HEK293T (cell line): Measurements from ENCODE around the gene ZDHHC14.

Experiments used
- CTCF ChIA-PET: fragments of 350-600 bp; formaldehyde crosslinking; extraction: SDS; loops from one replicate; lab custom pipeline; 2021; ENCODE audit warnings: antibody characterized with exemption, inconsistent platforms; lab: Yijun Ruan, JAX
- POLR2A ChIA-PET: fragments of 350-600 bp; formaldehyde crosslinking; extraction: SDS; loops from one replicate; lab custom pipeline; 2020; ENCODE audit warnings: antibody characterized with exemption, inconsistent platforms; lab: Yijun Ruan, JAX
- DNase-seq: peaks from one replicate; pipeline ENCODE4 v3.0.0; 2012; ENCODE audit warnings: mixed read lengths; ENCODE audit errors: extremely low spot score
- ARNT ChIP-seq: fragments of 450-650 bp; IDR thresholded peaks from 2 replicates; pipeline ENCODE4 v1.6.1; 2017; ENCODE audit warnings: mild to moderate bottlenecking
- BHLHE40 ChIP-seq: fragments of 450-650 bp; IDR thresholded peaks from 2 replicates; pipeline ENCODE4 v1.6.1; 2016; ENCODE audit warnings: mild to moderate bottlenecking, moderate library complexity, borderline replicate concordance
- CTBP1 ChIP-seq: fragments of 450-650 bp; IDR thresholded peaks from 2 replicates; pipeline ENCODE4 v1.6.1; 2016; ENCODE audit warnings: borderline replicate concordance
- ELF4 ChIP-seq: fragments of 450-650 bp; IDR thresholded peaks from 2 replicates; pipeline ENCODE4 v1.6.1; 2017; ENCODE audit warnings: antibody characterized with exemption
- FOXA1 ChIP-seq: fragments of 450-650 bp; IDR thresholded peaks from 2 replicates; pipeline ENCODE4 v1.6.1; 2016; ENCODE audit warnings: mild to moderate bottlenecking
- FOXK2 ChIP-seq: fragments of 450-650 bp; IDR thresholded peaks from 2 replicates; pipeline ENCODE4 v1.6.1; 2016; ENCODE audit warnings: mild to moderate bottlenecking
- FOXM1 ChIP-seq: fragments of 450-650 bp; IDR thresholded peaks from 2 replicates; pipeline ENCODE4 v1.6.1; 2017; ENCODE audit warnings: mild to moderate bottlenecking, borderline replicate concordance
- HDGF ChIP-seq: fragments of 450-650 bp; IDR thresholded peaks from 2 replicates; pipeline ENCODE4 v1.6.1; 2017; ENCODE audit warnings: antibody characterized with exemption, borderline replicate concordance
- L3MBTL2 ChIP-seq: fragments of 450-650 bp; conservative IDR thresholded peaks from 2 replicates; pipeline ENCODE4 v1.6.1; 2016; ENCODE audit warnings: mild to moderate bottlenecking
- LEF1 ChIP-seq: fragments of 450-650 bp; IDR thresholded peaks from 2 replicates; pipeline ENCODE4 v1.6.1; 2017; ENCODE audit warnings: mild to moderate bottlenecking, borderline replicate concordance
- NFRKB ChIP-seq: fragments of 450-650 bp; IDR thresholded peaks from 2 replicates; pipeline ENCODE4 v1.6.1; 2016; ENCODE audit warnings: mild to moderate bottlenecking, moderate library complexity
- SP1 ChIP-seq: fragments of 450-650 bp; IDR thresholded peaks from 2 replicates; pipeline ENCODE4 v1.6.1; 2017
- SUZ12 ChIP-seq: fragments of 450-650 bp; IDR thresholded peaks from 2 replicates; pipeline ENCODE4 v1.6.1; 2016; ENCODE audit warnings: mild to moderate bottlenecking
- TARDBP ChIP-seq: fragments of 450-650 bp; IDR thresholded peaks from 2 replicates; pipeline ENCODE4 v1.6.1; 2016
- ZNF384 ChIP-seq: fragments of 450-650 bp; IDR thresholded peaks from 2 replicates; pipeline ENCODE4 v1.6.1; 2016
- TF ChIP-seq, protein P1 (sequence below): fragments of 450-650 bp; IDR thresholded peaks from 2 replicates; pipeline ENCODE4 v1.6.1; 2016

Gene ZDHHC14

DNA sequence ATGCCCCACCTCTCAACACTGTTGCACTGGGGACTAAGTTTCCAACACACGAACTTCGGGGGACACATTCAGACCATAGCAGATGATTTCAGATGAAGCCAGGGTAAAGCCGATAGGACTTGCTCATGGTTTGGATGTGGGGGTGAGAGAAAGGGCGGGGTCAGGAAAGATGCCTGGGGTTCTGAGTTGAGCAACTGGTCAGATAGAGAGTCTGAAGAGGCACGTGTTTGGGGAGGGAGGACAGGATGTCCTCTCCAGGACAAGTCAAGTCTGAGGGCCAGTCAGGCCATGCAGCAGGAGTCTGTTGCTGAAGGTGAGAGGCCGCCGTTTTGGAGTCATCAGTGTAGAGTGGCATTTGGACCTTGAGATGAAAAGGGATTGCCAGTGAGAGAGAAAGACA lies 244.1 kb downstream of the ZDHHC14 start:
- TF ChIP-seq BHLHE40 (no peak), ELF4 (no peak), ARNT (no peak), FOXK2 (no peak)
- no peak for DNase-seq
- CTCF ChIA-PET: no interaction called here
- POLR2A ChIA-PET: no interaction called here

DNA sequence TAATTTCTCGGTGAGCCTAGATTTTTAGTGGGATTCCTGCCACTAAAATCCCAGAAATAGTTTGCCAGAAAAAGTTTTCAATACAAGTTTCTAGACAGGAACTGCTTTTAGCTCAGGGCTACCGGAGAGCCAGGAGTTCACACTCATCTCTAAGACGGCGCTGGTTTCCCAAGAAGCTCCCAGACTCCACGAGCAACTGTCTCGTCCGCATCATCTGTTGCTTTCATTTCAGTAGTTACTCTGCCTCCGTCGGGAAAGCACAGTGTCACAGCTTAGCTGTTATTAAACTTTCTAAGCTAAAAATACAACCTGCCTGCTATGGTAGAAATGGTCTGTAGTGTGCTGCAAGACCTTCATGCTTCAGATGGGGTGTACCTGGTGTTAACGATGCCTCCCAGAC lies 244.8 kb downstream of the ZDHHC14 start:
- ChIA-PET POLR2A (no interaction called here), CTCF (interaction anchor here (0.6 kb wide), 1 partner anchor 672 kb away, joined by 3 read pairs; no protein-coding TSS in a partner anchor)
- no peak for DNase-seq
- no peak for TF ChIP-seq TARDBP
- TF ChIP-seq L3MBTL2: no peak
- TF ChIP-seq FOXA1: no peak
- TF ChIP-seq FOXK2: no peak
- TF ChIP-seq FOXM1: no peak
- TF ChIP-seq ELF4: no peak
- no peak for TF ChIP-seq NFRKB
- TF ChIP-seq BHLHE40: no peak
- TF ChIP-seq ARNT: no peak
- no peak for TF ChIP-seq HDGF
- TF ChIP-seq ZNF384: no peak
- TF ChIP-seq CTBP1: no peak
- no peak for TF ChIP-seq SUZ12
- no peak for TF ChIP-seq SP1
- TF ChIP-seq, protein P1, sequence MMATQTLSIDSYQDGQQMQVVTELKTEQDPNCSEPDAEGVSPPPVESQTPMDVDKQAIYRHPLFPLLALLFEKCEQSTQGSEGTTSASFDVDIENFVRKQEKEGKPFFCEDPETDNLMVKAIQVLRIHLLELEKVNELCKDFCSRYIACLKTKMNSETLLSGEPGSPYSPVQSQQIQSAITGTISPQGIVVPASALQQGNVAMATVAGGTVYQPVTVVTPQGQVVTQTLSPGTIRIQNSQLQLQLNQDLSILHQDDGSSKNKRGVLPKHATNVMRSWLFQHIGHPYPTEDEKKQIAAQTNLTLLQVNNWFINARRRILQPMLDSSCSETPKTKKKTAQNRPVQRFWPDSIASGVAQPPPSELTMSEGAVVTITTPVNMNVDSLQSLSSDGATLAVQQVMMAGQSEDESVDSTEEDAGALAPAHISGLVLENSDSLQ: no peak
- no peak for TF ChIP-seq LEF1

DNA sequence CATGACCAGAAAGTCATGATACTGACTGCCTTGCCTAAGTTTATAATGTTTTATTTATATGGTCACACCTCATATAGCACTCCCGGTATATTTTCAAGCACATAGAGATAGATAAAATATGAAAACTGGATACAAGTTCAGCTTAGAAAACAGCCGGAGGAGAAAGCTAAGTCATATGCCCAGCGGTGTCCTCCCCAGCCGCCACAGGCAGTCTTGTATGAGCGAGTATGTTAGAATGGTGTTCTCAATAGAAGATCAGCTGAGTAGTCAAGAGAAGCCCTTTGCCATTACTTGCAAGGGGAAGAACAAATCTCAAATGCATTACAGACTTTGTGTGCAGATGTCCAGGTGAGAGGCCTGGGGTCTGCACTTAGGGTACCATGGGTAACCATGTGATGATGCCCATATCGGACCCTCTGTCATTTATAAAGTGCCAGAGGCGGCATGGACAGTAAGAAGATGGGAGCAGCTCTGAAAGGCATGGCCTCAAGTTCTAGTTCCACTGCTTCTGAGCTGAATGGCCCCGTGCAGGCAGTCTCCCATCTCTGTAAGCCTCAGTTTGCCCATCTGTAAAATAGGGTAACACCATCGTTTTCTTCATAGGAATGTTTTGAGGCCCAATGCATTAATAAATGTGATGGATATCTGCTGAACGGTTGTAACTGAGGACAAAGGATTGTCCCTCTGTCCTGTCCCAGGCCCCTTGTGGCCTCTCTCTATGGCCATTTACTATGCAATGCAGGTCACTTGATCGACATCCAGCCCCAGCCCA lies 246.4 kb downstream of the ZDHHC14 start:
- CTCF ChIA-PET: no interaction called here
- POLR2A ChIA-PET: no interaction called here
- DNase-seq: no peak
- TF ChIP-seq L3MBTL2 (no peak), ARNT (no peak), TARDBP (no peak), CTBP1 (no peak), BHLHE40 (no peak), FOXM1 (no peak), FOXK2 (no peak), FOXA1 (no peak), HDGF (no peak), SUZ12 (no peak), NFRKB (no peak), ZNF384 (no peak)
- TF ChIP-seq, protein P1: no peak

DNA sequence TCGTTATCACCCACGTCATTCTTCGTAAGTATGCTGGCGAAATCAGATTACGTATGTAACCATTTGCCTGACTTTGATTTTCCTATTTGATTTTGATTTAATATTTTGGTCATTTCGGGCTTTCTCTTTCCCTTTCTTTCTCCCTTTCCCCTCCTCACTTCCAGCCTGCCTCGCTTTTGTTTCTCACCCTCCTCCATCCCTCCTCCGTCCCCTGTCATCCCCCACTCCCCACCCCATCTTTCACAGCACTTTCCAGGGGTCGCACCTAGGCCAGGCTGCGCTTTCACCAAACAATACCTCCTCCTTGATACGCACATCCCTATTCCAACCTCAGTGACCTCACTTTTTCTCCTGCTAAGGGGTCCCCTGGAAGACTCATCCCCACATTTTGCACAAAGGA lies 247.5 kb downstream of the ZDHHC14 start:
- ChIA-PET POLR2A (no interaction called here), CTCF (no interaction called here)
- TF ChIP-seq CTBP1: no peak
- no peak for TF ChIP-seq LEF1
- TF ChIP-seq NFRKB: no peak
- DNase-seq: no peak

DNA sequence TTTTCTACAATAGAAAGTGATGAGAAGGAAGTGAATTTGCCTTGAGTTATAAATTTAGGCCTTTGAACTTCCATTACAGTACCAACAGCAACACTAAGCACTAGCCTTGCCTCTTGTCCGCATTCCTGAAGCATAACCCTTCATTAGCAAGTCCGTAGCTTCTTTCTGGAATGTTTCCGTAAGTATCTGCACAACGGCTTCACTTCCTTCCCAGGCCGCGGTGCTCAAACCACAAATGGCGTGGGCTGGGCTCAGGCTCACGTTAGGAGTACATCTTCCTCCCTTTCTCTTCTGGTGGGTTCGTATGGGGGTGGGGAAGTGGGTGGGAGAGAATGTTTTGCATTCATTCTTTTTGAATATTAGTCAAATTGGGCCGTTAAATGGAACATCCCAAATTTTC lies 248.2 kb downstream of the ZDHHC14 start:
- POLR2A ChIA-PET: no interaction called here
- no peak for DNase-seq
- CTCF ChIA-PET: interaction anchor here (0.6 kb wide), 1 partner anchor 729 kb away, joined by 3 read pairs; no protein-coding TSS in a partner anchor
- TF ChIP-seq TARDBP: no peak
- TF ChIP-seq FOXM1: no peak
- no peak for TF ChIP-seq ELF4
- TF ChIP-seq ARNT: no peak
- TF ChIP-seq ZNF384: no peak
- TF ChIP-seq NFRKB: no peak
- TF ChIP-seq HDGF: no peak
- TF ChIP-seq FOXK2: no peak
- no peak for TF ChIP-seq BHLHE40
- no peak for TF ChIP-seq CTBP1
- TF ChIP-seq LEF1: no peak
- no peak for TF ChIP-seq SUZ12
- TF ChIP-seq SP1: no peak
- no peak for TF ChIP-seq FOXA1
- no peak for TF ChIP-seq L3MBTL2
- TF ChIP-seq, protein P1: no peak

DNA sequence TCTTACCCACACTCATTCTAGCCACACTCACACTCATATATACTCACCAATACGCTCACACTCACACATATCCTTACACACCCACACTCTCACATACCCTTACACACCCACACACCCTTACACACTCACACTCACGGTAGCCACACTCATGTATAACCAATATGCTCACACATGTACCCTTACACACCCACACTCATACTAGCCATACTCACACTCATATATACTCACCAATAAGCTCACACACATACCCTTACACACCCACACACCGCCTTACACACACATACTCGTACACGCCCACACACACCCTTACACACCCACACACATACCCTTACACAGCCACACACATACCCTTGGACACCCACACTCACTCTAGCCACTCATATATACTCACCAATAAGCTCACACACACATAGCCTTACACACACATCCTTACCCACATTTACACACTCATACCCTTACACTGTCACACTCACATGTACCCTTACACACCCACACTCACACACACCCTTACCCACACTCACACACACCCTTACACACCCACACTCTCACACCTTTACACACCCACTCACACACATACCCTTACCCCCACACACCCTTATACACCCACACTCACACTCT lies 249.6 kb downstream of the ZDHHC14 start:
- TF ChIP-seq SUZ12: no peak
- no peak for TF ChIP-seq TARDBP
- no peak for TF ChIP-seq HDGF
- TF ChIP-seq NFRKB: no peak
- no peak for TF ChIP-seq ELF4
- TF ChIP-seq L3MBTL2: no peak
- TF ChIP-seq, protein P1: no peak
- TF ChIP-seq SP1: no peak
- no peak for TF ChIP-seq FOXM1
- no peak for TF ChIP-seq FOXK2
- no peak for TF ChIP-seq ARNT
- TF ChIP-seq FOXA1: no peak
- no peak for TF ChIP-seq BHLHE40
- TF ChIP-seq CTBP1: no peak
- no peak for TF ChIP-seq LEF1
- TF ChIP-seq ZNF384: no peak
- POLR2A ChIA-PET: no interaction called here
- no peak for DNase-seq
- CTCF ChIA-PET: no interaction called here
